HCT116 (cell line): Measurements from ENCODE around the gene CACNA1E. TPM values are rescaled to one million over a fixed set of nuclear protein-coding genes. Genes with fewer than 3 reads are reported as not detected.

Experiments
- ATAC-seq: fragments of 200-7000 bp; cut with Tn5 transposase; 2 replicates; pipeline ENCODE4 v1.9.1; 2020; ENCODE audit warnings: mild to moderate bottlenecking, moderate library complexity
- BruUV-seq: library from RNA; stranded (reverse); fragments of 400-500 nt; replicated peaks from 2 replicates; lab custom pipeline; 2021; lab: Mats Ljungman, UMichigan
- CTCF ChIA-PET: fragments of 300-600 bp; sonication (Branson Sonifier 250); formaldehyde crosslinking; loops from one replicate; lab custom pipeline; 2021; ENCODE audit warnings: antibody characterized with exemption; lab: Charles Lee
- POLR2A ChIA-PET: fragments of 300-600, 350-600 bp; sonication (Branson Sonifier 250); formaldehyde crosslinking; loops from one replicate; lab custom pipeline; 2021; ENCODE audit warnings: antibody characterized with exemption; lab: Charles Lee
- RAD21 ChIA-PET, 2 experiments: fragments of 300-600 bp; sonication (Branson Sonifier 250); formaldehyde crosslinking; loops; one replicate each; lab custom pipeline; 2023; ENCODE audit warnings: low total read pairs in 2 of 2; ENCODE audit not compliant: uncharacterized antibody in 2 of 2, unreplicated experiment in 2 of 2, low non-redundant PET in 1 of 2; lab: Charles Lee
- DNase-seq: peaks from one replicate; pipeline ENCODE4 v3.0.0-alpha.2; 2010; ENCODE audit warnings: low read depth, low spot score
- H2AFZ ChIP-seq: fragments of 200-600 bp; shearing (Covaris generic), sonication (generic); 2 replicates; pipeline ENCODE4 v1.6.1; 2017; ENCODE audit warnings: low read depth, mixed run types, mixed read lengths, antibody characterized with exemption, low read length; ENCODE audit not compliant: poor library complexity, severe bottlenecking
- H3K27ac ChIP-seq: 2 replicates; pipeline ENCODE4 v1.5.1; 2012; ENCODE audit warnings: low read depth, low read length
- H3K27me3 ChIP-seq: fragments of 200-600 bp; sonication (generic); 2 replicates; pipeline ENCODE4 v1.6.1; 2016; ENCODE audit warnings: mixed run types, low read length, mixed read lengths; ENCODE audit not compliant: insufficient read depth
- H3K36me3 ChIP-seq, 2 experiments: fragments of 200-500 bp in 1 of 2; fragments of 200-600 bp in 1 of 2; sonication (Bioruptor generic) in 1 of 2; sonication (generic) in 1 of 2; 2 replicates each; pipeline versions ENCODE4 v1.5.1 to v1.6.1; 2014 to 2016; ENCODE audit warnings: low read length in 2 of 2, inconsistent platforms in 1 of 2, mixed read lengths in 1 of 2, mixed run types in 1 of 2; ENCODE audit not compliant: insufficient read depth in 2 of 2, control insufficient read depth in 1 of 2
- H3K4me1 ChIP-seq, 2 experiments: fragments of 200-600 bp in 1 of 2; sonication (generic) in 1 of 2; 2 replicates each; pipeline versions ENCODE4 v1.5.1 to v1.6.1; 2012 to 2017; ENCODE audit warnings: low read length in 2 of 2, inconsistent platforms in 1 of 2, mild to moderate bottlenecking in 1 of 2, mixed read lengths in 1 of 2, mixed run types in 1 of 2, moderate library complexity in 1 of 2; ENCODE audit not compliant: insufficient read depth in 2 of 2, control insufficient read depth in 1 of 2
- H3K4me2 ChIP-seq: fragments of 200-600 bp; sonication (generic); 2 replicates; pipeline ENCODE4 v1.6.1; 2017; ENCODE audit warnings: mixed run types, low read length, mixed read lengths
- H3K4me3 ChIP-seq, 2 experiments: fragments of 200-600 bp in 1 of 2; sonication (generic) in 1 of 2; replicated peaks in 1 of 2; 2 replicates each; pipeline ENCODE4 v1.5.1; 2011 to 2016; ENCODE audit warnings: low read length in 2 of 2, control low read depth in 1 of 2, low read depth in 1 of 2, mild to moderate bottlenecking in 1 of 2, mixed read lengths in 1 of 2, mixed run types in 1 of 2
- H3K79me2 ChIP-seq: fragments of 200-600 bp; sonication (generic); 2 replicates; pipeline ENCODE4 v1.6.1; 2017; ENCODE audit warnings: mild to moderate bottlenecking, mixed run types, low read length, moderate library complexity, mixed read lengths; ENCODE audit not compliant: insufficient read depth
- H3K9ac ChIP-seq: fragments of 200-600 bp; sonication (generic); 2 replicates; pipeline ENCODE4 v1.6.1; 2016; ENCODE audit warnings: low read length, mixed read lengths
- H3K9me2 ChIP-seq: fragments of 200-600 bp; sonication (generic), shearing (Covaris generic); 2 replicates; pipeline ENCODE4 v1.6.1; 2017; ENCODE audit warnings: mixed run types, mild to moderate bottlenecking, moderate library complexity; ENCODE audit not compliant: insufficient read depth
- H3K9me3 ChIP-seq, 2 experiments: fragments of 200-500 bp in 1 of 2; fragments of 200-600 bp in 1 of 2; sonication (Bioruptor generic) in 1 of 2; sonication (generic) in 1 of 2; 2 replicates each; pipeline ENCODE4 v1.6.1; 2014 to 2017; ENCODE audit warnings: low read length in 2 of 2, mixed read lengths in 2 of 2, inconsistent platforms in 1 of 2, low read depth in 1 of 2, mild to moderate bottlenecking in 1 of 2, mixed run types in 1 of 2, moderate library complexity in 1 of 2; ENCODE audit not compliant: control insufficient read depth in 1 of 2, insufficient read depth in 1 of 2
- H4K20me1 ChIP-seq: fragments of 200-600 bp; sonication (generic), shearing (Covaris generic); 2 replicates; pipeline ENCODE4 v1.6.1; 2017; ENCODE audit warnings: mixed run types, mild to moderate bottlenecking, moderate library complexity; ENCODE audit not compliant: insufficient read depth
- ATF3 ChIP-seq: IDR thresholded peaks from 2 replicates; pipeline ENCODE4 v1.6.1; 2012
- CBX3 ChIP-seq: IDR thresholded peaks from 2 replicates; pipeline ENCODE4 v1.6.1; 2012; ENCODE audit warnings: low read depth
- CEBPB ChIP-seq: IDR thresholded peaks from 2 replicates; pipeline ENCODE4 v1.6.1; 2012; ENCODE audit warnings: low read depth
- CTCF ChIP-seq, 3 experiments: fragments of 200-600 bp in 1 of 3; sonication (generic) in 1 of 3; IDR thresholded peaks in 2 of 3; conservative IDR thresholded peaks in 1 of 3; 2 replicates each; pipeline ENCODE4 v1.5.1; 2012 to 2017; ENCODE audit warnings: low read depth in 2 of 3, low read length in 2 of 3, antibody characterized with exemption in 1 of 3, borderline replicate concordance in 1 of 3, control low read depth in 1 of 3, mild to moderate bottlenecking in 1 of 3, mixed read lengths in 1 of 3, mixed run types in 1 of 3, moderate library complexity in 1 of 3; ENCODE audit not compliant: insufficient read depth in 1 of 3
- EGR1 ChIP-seq: IDR thresholded peaks from 2 replicates; pipeline ENCODE4 v1.6.1; 2012; ENCODE audit warnings: low read depth
- EZH2phosphoT487 ChIP-seq: fragments of 200-600 bp; IDR thresholded peaks from 2 replicates; pipeline ENCODE4 v1.6.1; 2018; ENCODE audit warnings: antibody characterized with exemption, borderline replicate concordance
- JUND ChIP-seq: IDR thresholded peaks from 2 replicates; pipeline ENCODE4 v1.6.1; 2012
- MAX ChIP-seq: IDR thresholded peaks from 2 replicates; pipeline ENCODE4 v1.6.1; 2012
- POLR2A ChIP-seq: IDR thresholded peaks from 2 replicates; pipeline ENCODE4 v1.7.0; 2011; ENCODE audit warnings: borderline replicate concordance; ENCODE audit not compliant: insufficient read depth, insufficient read length; ENCODE audit errors: extremely low read depth
- POLR2AphosphoS5 ChIP-seq: IDR thresholded peaks from 2 replicates; pipeline ENCODE4 v1.6.1; 2011; ENCODE audit warnings: mild to moderate bottlenecking, low read depth, low read length, moderate library complexity
- SP1 ChIP-seq: IDR thresholded peaks from 2 replicates; pipeline ENCODE4 v1.6.1; 2012; ENCODE audit warnings: low read depth
- SRF ChIP-seq: IDR thresholded peaks from 2 replicates; pipeline ENCODE4 v1.6.1; 2012; ENCODE audit warnings: low read depth
- TCF7L2 ChIP-seq: IDR thresholded peaks from 2 replicates; pipeline ENCODE4 v1.7.0; 2011; ENCODE audit warnings: borderline replicate concordance, inconsistent platforms; ENCODE audit not compliant: insufficient read depth, insufficient read length; ENCODE audit errors: extremely low read depth
- YY1 ChIP-seq: IDR thresholded peaks from 2 replicates; pipeline ENCODE4 v1.6.1; 2011; ENCODE audit warnings: low read length, low read depth, moderate library complexity, mild to moderate bottlenecking; ENCODE audit not compliant: insufficient replicate concordance; ENCODE audit errors: extremely low read depth
- ZBTB33 ChIP-seq: IDR thresholded peaks from 2 replicates; pipeline ENCODE4 v1.6.1; 2011; ENCODE audit warnings: mild to moderate bottlenecking, low read length, moderate library complexity; ENCODE audit not compliant: insufficient replicate concordance; ENCODE audit errors: extremely low read depth
- ZFX ChIP-seq: fragments of 450-650 bp; IDR thresholded peaks from 2 replicates; pipeline ENCODE4 v1.6.1; 2017
- ZNF274 ChIP-seq: fragments of 200-500 bp; sonication (Bioruptor generic); IDR thresholded peaks from 2 replicates; pipeline ENCODE4 v1.6.1; 2014; ENCODE audit warnings: mild to moderate bottlenecking, low read depth, low read length, inconsistent platforms
- intact Hi-C: fragments of 100-400 bp; cut with micrococcal nuclease; formaldehyde crosslinking; loops from 2 replicates; pipeline ENCODE4 v1.10.0; 2022
- total RNA-seq: library from RNA; stranded (reverse); gene quantifications from one replicate; pipeline ENCODE4 v1.2.1, GENCODE V29; 2021; ENCODE audit not compliant: unreplicated experiment

CACNA1E gene
- total RNA-seq, 1 experiment from 2014 or later: 0.02 TPM

- Histone ChIP-seq H2AFZ (no peak overlapping the region), H3K36me3 (no peaks in the 10 kb centered on the region), H3K4me1 (no peaks in the 10 kb centered on the region), H3K9me3 (no peaks in the 10 kb centered on the region), H3K79me2 (no peaks in the 10 kb centered on the region), H3K27me3 (peaks cover 80% of the 10 kb centered on the region), H3K27ac (no peak overlapping the region), H3K9ac (no peak overlapping the region), H3K4me3 (no peak overlapping the region), H3K4me2 (no peak overlapping the region), H4K20me1 (no peaks in the 10 kb centered on the region), H3K9me2 (no peaks in the 10 kb centered on the region)
- TF ChIP-seq CTCF (IDR thresholded peaks at IDR 0.05 in 2 of 3, conservative IDR thresholded peaks at IDR 0.05 in 1 of 3; ENCODE audit: borderline replicate concordance in 1 of 3, insufficient read depth in 1 of 3, low read depth in 2 of 3, low read length in 2 of 3) (no peak), POLR2AphosphoS5 (no peak), YY1 (no peak)
- DNase-seq (no peak), ATAC-seq (no peak)
- ChIA-PET CTCF (no interaction called here), RAD21 (no interaction called here), POLR2A (no interaction called here)
- no TSS peak for BruUV-seq
- intact Hi-C loops: no loop called here
Measured at GRCh38 chr1:181784039-181784683, 300.8 kb downstream of the CACNA1E start.

GRCh38 chr1:181789395-181789794 is 306.1 kb downstream of the CACNA1E start:
- Histone ChIP-seq H3K4me3 (no peak overlapping the region), H3K27me3 (peaks cover 76% of the 10 kb centered on the region)
- RAD21 ChIA-PET: no interaction called here
- TF ChIP-seq ATF3 (no peak), SP1 (no peak), ZFX (no peak), CEBPB (no peak), ZBTB33 (no peak), TCF7L2 (no peak), JUND (no peak), EGR1 (no peak), ZNF274 (no peak), CBX3 (no peak), SRF (no peak), POLR2A (no peak), MAX (no peak), POLR2AphosphoS5 (no peak), EZH2phosphoT487 (no peak)

More at GRCh38 chr1:181789395-181789794, 306.1 kb downstream of the CACNA1E start:
- no peak for DNase-seq
- Histone ChIP-seq H3K4me2 (no peak overlapping the region), H3K36me3 (no peaks in the 10 kb centered on the region), H3K4me1 (no peaks in the 10 kb centered on the region), H4K20me1 (no peaks in the 10 kb centered on the region), H3K27ac (no peak overlapping the region), H3K9me2 (no peaks in the 10 kb centered on the region), H2AFZ (no peak overlapping the region), H3K79me2 (no peaks in the 10 kb centered on the region), H3K9ac (no peak overlapping the region), H3K9me3 (no peaks in the 10 kb centered on the region)
- POLR2A ChIA-PET: no interaction called here
- no TSS peak for BruUV-seq
- no peak for ATAC-seq
- intact Hi-C loops: no loop called here
- CTCF ChIA-PET: no interaction called here
